HFFc6 (cell line): Measurements from ENCODE around the gene TPD52L2. TPM values are rescaled to one million over a fixed set of nuclear protein-coding genes. Genes with fewer than 3 reads are reported as not detected.

ENCODE experiments used
- DNase-seq: peaks from one replicate; pipeline ENCODE4 v3.0.0-alpha.2; 2018
- H3K27ac Mint-ChIP-seq: 2 replicates; pipeline ENCODE4 v1.8.0; 2020; ENCODE audit warnings: mild to moderate bottlenecking, mixed read lengths
- H3K27me3 Mint-ChIP-seq: 2 replicates; pipeline ENCODE4 v1.8.0; 2021; ENCODE audit warnings: mild to moderate bottlenecking, moderate library complexity, mixed read lengths; ENCODE audit not compliant: insufficient read depth
- H3K36me3 Mint-ChIP-seq: 2 replicates; pipeline ENCODE4 v1.8.0; 2021; ENCODE audit warnings: low read depth, mixed read lengths
- H3K4me1 Mint-ChIP-seq: 2 replicates; pipeline ENCODE4 v1.8.0; 2020; ENCODE audit warnings: low read depth, mixed read lengths
- H3K4me3 Mint-ChIP-seq: 2 replicates; pipeline ENCODE4 v1.8.0; 2020; ENCODE audit warnings: mild to moderate bottlenecking, moderate library complexity, mixed read lengths
- H3K9me3 Mint-ChIP-seq: 2 replicates; pipeline ENCODE4 v1.8.0; 2020; ENCODE audit warnings: mild to moderate bottlenecking, mixed read lengths
- CTCF ChIP-seq: fragments of 200-600 bp; sonication (generic); IDR thresholded peaks from 2 replicates; pipeline ENCODE4 v1.5.0; 2021; ENCODE audit warnings: antibody characterized with exemption, mild to moderate bottlenecking
- total RNA-seq, 6 experiments: library from RNA; stranded (reverse); fragmentation: NEBNext Ultra II Directional; extraction: Animal tissue kit (Norgen Biotek cat#: 25700); gene quantifications; 2 replicates in 1 of 6; 3 replicates in 5 of 6; pipeline ENCODE4 v1.2.3, GENCODE V29; 2021

Gene TPD52L2
- total RNA-seq, 6 experiments from 2014 or later: 161 to 196 (median 169) TPM

- no peak overlapping the region for H3K27ac Mint-ChIP-seq
- no peaks in the 10 kb centered on the region for H3K4me1 Mint-ChIP-seq
- no peaks in the 10 kb centered on the region for H3K9me3 Mint-ChIP-seq
- H3K27me3 Mint-ChIP-seq: peaks cover 7% of the 10 kb centered on the region
- H3K36me3 Mint-ChIP-seq: peaks cover 28% of the 10 kb centered on the region
- no peak for TF ChIP-seq CTCF
- no peak overlapping the region for H3K4me3 Mint-ChIP-seq
- no peak for DNase-seq
Measured at GRCh38 chr20:63886921-63887320, 21.9 kb downstream of the TPD52L2 start.

- H3K27ac Mint-ChIP-seq: no peak overlapping the region; the same call in 1 of the 2 replicates
- no peak overlapping the region for H3K4me3 Mint-ChIP-seq
Measured at GRCh38 chr20:63889241-63890200, 24.5 kb downstream of the TPD52L2 start.

GRCh38 chr20:63890201-63890576 is 25.1 kb downstream of the TPD52L2 start:
- no peak for DNase-seq
- no peaks in the 10 kb centered on the region for H3K9me3 Mint-ChIP-seq
- H3K4me3 Mint-ChIP-seq: no peak overlapping the region
- peaks cover 12% of the 10 kb centered on the region for H3K27me3 Mint-ChIP-seq
- TF ChIP-seq CTCF: no peak
- peaks cover 9% of the 10 kb centered on the region for H3K4me1 Mint-ChIP-seq
- H3K36me3 Mint-ChIP-seq: peaks cover 24% of the 10 kb centered on the region; the same call in 1 of the 2 replicates
- no peak overlapping the region for H3K27ac Mint-ChIP-seq

More at GRCh38 chr20:63889241-63890200, 24.5 kb downstream of the TPD52L2 start:
- no peak for TF ChIP-seq CTCF
- no peaks in the 10 kb centered on the region for H3K9me3 Mint-ChIP-seq
- H3K4me1 Mint-ChIP-seq: peaks cover 8% of the 10 kb centered on the region
- H3K36me3 Mint-ChIP-seq: peaks cover 26% of the 10 kb centered on the region
- DNase-seq: no peak
- peaks cover 12% of the 10 kb centered on the region for H3K27me3 Mint-ChIP-seq

- TF ChIP-seq CTCF: no peak
- H3K4me3 Mint-ChIP-seq: no peak overlapping the region
- H3K4me1 Mint-ChIP-seq: peaks cover 9% of the 10 kb centered on the region
- DNase-seq: no peak
- no peaks in the 10 kb centered on the region for H3K9me3 Mint-ChIP-seq
- no peak overlapping the region for H3K27ac Mint-ChIP-seq
- peaks cover 25% of the 10 kb centered on the region for H3K36me3 Mint-ChIP-seq
- peaks cover 13% of the 10 kb centered on the region for H3K27me3 Mint-ChIP-seq
Measured at GRCh38 chr20:63890616-63891015, 25.5 kb downstream of the TPD52L2 start.

- no peak for DNase-seq
- Mint-ChIP-seq H3K4me1 (peaks cover 14% of the 10 kb centered on the region), H3K27me3 (peaks cover 17% of the 10 kb centered on the region), H3K27ac (no peak overlapping the region), H3K9me3 (no peaks in the 10 kb centered on the region), H3K36me3 (peaks cover 30% of the 10 kb centered on the region), H3K4me3 (no peak overlapping the region)
- TF ChIP-seq CTCF: peak; percentile 22; the same call in 1 of the 2 replicates
Measured at GRCh38 chr20:63891061-63892002, 26.3 kb downstream of the TPD52L2 start.
